B cell (primary cell): ENCODE measurements around the gene IGF2BP3. TPM values are rescaled to one million over a fixed set of nuclear protein-coding genes. Genes with fewer than 3 reads are reported as not detected.

ENCODE experiments used
- ATAC-seq: fragments of 200-7000 bp; cut with Tn5 transposase; one replicate; pipeline ENCODE4 v1.10.0; 2021; ENCODE audit warnings: low read depth, mild to moderate bottlenecking, moderate number of reproducible peaks, moderate library complexity
- CTCF ChIA-PET: fragments of 350-600 bp; sonication (Branson Sonifier 250); formaldehyde crosslinking; loops from one replicate; lab custom pipeline; 2021; ENCODE audit warnings: antibody characterized with exemption, inconsistent platforms; lab: Charles Lee
- POLR2A ChIA-PET: fragments of 350-600 bp; sonication (Branson Sonifier 250); formaldehyde crosslinking; loops from one replicate; lab custom pipeline; 2021; ENCODE audit warnings: antibody characterized with exemption; lab: Charles Lee
- DNase-seq: peaks from one replicate; pipeline ENCODE4 v3.0.0; 2013
- H2AFZ ChIP-seq: 2 replicates; pipeline ENCODE4 v1.6.1; 2012; ENCODE audit warnings: mild to moderate bottlenecking, low read depth, low read length; ENCODE audit not compliant: insufficient read depth, poor library complexity, severe bottlenecking
- H3K27ac ChIP-seq, 2 donors: 1 replicate in 1 of 2; 2 replicates in 1 of 2; pipeline ENCODE4 v1.5.1; 2012 to 2013; ENCODE audit warnings: low read length in 2 of 2, mild to moderate bottlenecking in 2 of 2, moderate library complexity in 1 of 2
- H3K27me3 ChIP-seq, 4 experiments: fragments of 200-600 bp in 1 of 4; sonication (generic) in 1 of 4; replicated peaks in 1 of 4; 1 replicate in 2 of 4; 2 replicates in 2 of 4; pipeline versions ENCODE4 v1.6.1 to v1.7.0; 2013 to 2016; ENCODE audit warnings: low read length in 3 of 4, mild to moderate bottlenecking in 2 of 4, mixed read lengths in 1 of 4, moderate library complexity in 1 of 4; ENCODE audit not compliant: insufficient read depth in 4 of 4, control insufficient read depth in 3 of 4; ENCODE audit errors: control extremely low read depth in 1 of 4
- H3K36me3 ChIP-seq, 2 experiments: replicated peaks in 1 of 2; 1 replicate in 1 of 2; 2 replicates in 1 of 2; pipeline versions ENCODE4 v1.6.1 to v1.7.1; 2013; ENCODE audit warnings: low read length in 1 of 2; ENCODE audit not compliant: insufficient read depth in 2 of 2, control insufficient read depth in 1 of 2; ENCODE audit errors: control extremely low read depth in 1 of 2, extremely low read depth in 1 of 2
- H3K4me1 ChIP-seq, 2 donors: fragments of 200-600 bp in 1 of 2; sonication (generic) in 1 of 2; 1 replicate in 1 of 2; 2 replicates in 1 of 2; pipeline versions ENCODE4 v1.5.1 to v1.6.1; 2013 to 2017; ENCODE audit warnings: low read length in 2 of 2; ENCODE audit not compliant: control insufficient read depth in 2 of 2, insufficient read depth in 2 of 2
- H3K4me2 ChIP-seq: replicated peaks from 2 replicates; pipeline ENCODE3; 2012; ENCODE audit warnings: mild to moderate bottlenecking, low read depth, low read length; ENCODE audit not compliant: poor library complexity, severe bottlenecking
- H3K4me3 ChIP-seq, 5 experiments: fragments of 200-600 bp in 1 of 5; sonication (generic) in 1 of 5; 1 replicate in 3 of 5; 2 replicates in 2 of 5; pipeline versions ENCODE4 v1.5.1 to v1.7.0; 2011 to 2016; ENCODE audit warnings: low read length in 4 of 5, mild to moderate bottlenecking in 4 of 5, low read depth in 2 of 5, control low read depth in 1 of 5, moderate library complexity in 1 of 5; ENCODE audit not compliant: insufficient read depth in 1 of 5; ENCODE audit errors: control extremely low read depth in 1 of 5, extremely low read depth in 1 of 5
- H3K79me2 ChIP-seq: fragments of 200-600 bp; sonication (generic); one replicate; pipeline ENCODE4 v1.6.0; 2016; ENCODE audit warnings: low read length; ENCODE audit not compliant: control insufficient read depth, insufficient read depth
- H3K9ac ChIP-seq: fragments of 200-600 bp; sonication (generic); 2 replicates; pipeline ENCODE4 v1.6.1; 2017; ENCODE audit warnings: mild to moderate bottlenecking, low read length, moderate library complexity
- H3K9me3 ChIP-seq, 3 donors: one replicate each; pipeline versions ENCODE4 v1.6.1 to v1.7.1; 2013; ENCODE audit warnings: low read length in 2 of 3; ENCODE audit not compliant: control insufficient read depth in 2 of 3, insufficient read depth in 1 of 3; ENCODE audit errors: control extremely low read depth in 1 of 3
- H4K20me1 ChIP-seq: 2 replicates; pipeline ENCODE4 v1.6.0; 2012; ENCODE audit warnings: mild to moderate bottlenecking, low read length; ENCODE audit not compliant: insufficient read depth, control insufficient read depth, poor library complexity, severe bottlenecking
- H3K27ac Mint-ChIP-seq: one replicate; pipeline ENCODE4 v1.8.0; 2021; ENCODE audit warnings: mixed read lengths
- H3K27me3 Mint-ChIP-seq: one replicate; pipeline ENCODE4 v1.8.0; 2021; ENCODE audit warnings: mixed read lengths
- H3K4me1 Mint-ChIP-seq: one replicate; pipeline ENCODE4 v1.8.0; 2021; ENCODE audit warnings: mixed read lengths
- H3K4me3 Mint-ChIP-seq: one replicate; pipeline ENCODE4 v1.8.0; 2021; ENCODE audit warnings: mixed read lengths
- H3K9me3 Mint-ChIP-seq: one replicate; pipeline ENCODE4 v1.8.0; 2022; ENCODE audit warnings: mixed read lengths; ENCODE audit not compliant: insufficient read depth
- EZH2 ChIP-seq: IDR thresholded peaks from 2 replicates; pipeline ENCODE4 v1.6.1; 2012; ENCODE audit warnings: borderline replicate concordance, low read depth, mild to moderate bottlenecking, moderate library complexity, low read length; ENCODE audit not compliant: insufficient read depth, poor library complexity, severe bottlenecking
- WGBS: methylation state at CpG from one replicate; pipeline ENCODE4 v1.1.5; 2013; ENCODE audit warnings: missing lambda C conversion rate; ENCODE audit not compliant: insufficient coverage; 5-methylcytosine and 5-hydroxymethylcytosine counted together
- intact Hi-C: fragments of 100-400 bp; cut with micrococcal nuclease; formaldehyde crosslinking; loops from one replicate; pipeline ENCODE4 v1.10.0; 2022
- polyA plus RNA-seq: library from polyadenylated mRNA; depleted of rRNA; stranded (reverse); fragments of >200 nt; gene quantifications from 2 replicates; pipeline ENCODE4 v1.2.3, GENCODE V29; 2012
- total RNA-seq, 2 donors: library from RNA; stranded (reverse); fragments of 120-200 nt in 1 of 2; gene quantifications; 1 replicate in 1 of 2; 2 replicates in 1 of 2; pipeline versions ENCODE4 v1.2.3 to v1.2.4, GENCODE V29; 2013 to 2022
- TF ChIP-seq, protein P1 (sequence below): fragments of 200-600 bp; IDR thresholded peaks from one replicate; pipeline ENCODE4 v1.8.0; 2022; ENCODE audit warnings: antibody characterized with exemption, mild to moderate bottlenecking

IGF2BP3 gene
- total and polyA plus RNA-seq, 2 donors (not counting 1 experiment from before 2014, with no cell fraction given): 0.63 to 10.0 TPM

- H3K79me2 ChIP-seq: peaks cover 4% of the 10 kb centered on the region
Observed at GRCh38 chr7:23373151-23374004, 96.9 kb downstream of the IGF2BP3 start.

More at GRCh38 chr7:23373151-23374004, 96.9 kb downstream of the IGF2BP3 start:
- H3K9me3 Mint-ChIP-seq: no peaks in the 10 kb centered on the region
- peak overlapping the region; percentile 17 for H3K9ac ChIP-seq
- H3K27ac Mint-ChIP-seq: peak overlapping the region; percentile 89
- peaks cover 39 to 40% of the 10 kb centered on the region in 2 donors for H3K4me1 ChIP-seq
- H3K4me3 ChIP-seq: peak overlapping the region in 2 of 5 experiments; percentile 1 to 38
- H3K27me3 ChIP-seq: no peaks in the 10 kb centered on the region
- no peak for TF ChIP-seq EZH2
- TF ChIP-seq, protein P1, sequence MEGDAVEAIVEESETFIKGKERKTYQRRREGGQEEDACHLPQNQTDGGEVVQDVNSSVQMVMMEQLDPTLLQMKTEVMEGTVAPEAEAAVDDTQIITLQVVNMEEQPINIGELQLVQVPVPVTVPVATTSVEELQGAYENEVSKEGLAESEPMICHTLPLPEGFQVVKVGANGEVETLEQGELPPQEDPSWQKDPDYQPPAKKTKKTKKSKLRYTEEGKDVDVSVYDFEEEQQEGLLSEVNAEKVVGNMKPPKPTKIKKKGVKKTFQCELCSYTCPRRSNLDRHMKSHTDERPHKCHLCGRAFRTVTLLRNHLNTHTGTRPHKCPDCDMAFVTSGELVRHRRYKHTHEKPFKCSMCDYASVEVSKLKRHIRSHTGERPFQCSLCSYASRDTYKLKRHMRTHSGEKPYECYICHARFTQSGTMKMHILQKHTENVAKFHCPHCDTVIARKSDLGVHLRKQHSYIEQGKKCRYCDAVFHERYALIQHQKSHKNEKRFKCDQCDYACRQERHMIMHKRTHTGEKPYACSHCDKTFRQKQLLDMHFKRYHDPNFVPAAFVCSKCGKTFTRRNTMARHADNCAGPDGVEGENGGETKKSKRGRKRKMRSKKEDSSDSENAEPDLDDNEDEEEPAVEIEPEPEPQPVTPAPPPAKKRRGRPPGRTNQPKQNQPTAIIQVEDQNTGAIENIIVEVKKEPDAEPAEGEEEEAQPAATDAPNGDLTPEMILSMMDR: no peak
- H3K4me3 Mint-ChIP-seq: peak overlapping the region; percentile 74
- H4K20me1 ChIP-seq: no peaks in the 10 kb centered on the region
- peak overlapping the region; percentile 65 to 77 for H3K27ac ChIP-seq
- peak; percentile 85 for DNase-seq
- H2AFZ ChIP-seq: no peak overlapping the region
- H3K4me2 ChIP-seq: peak overlapping the region; percentile 66
- H3K27me3 Mint-ChIP-seq: no peaks in the 10 kb centered on the region
- ChIA-PET POLR2A (no interaction called here), CTCF (interaction anchor here (0.6 to 6.9 kb wide), 4 partner anchors 13 to 101 kb away, joined by 4 to 51 read pairs (median 6); no protein-coding TSS in a partner anchor)
- ATAC-seq: peak; percentile 72
- intact Hi-C loops: loop anchor here (1.0 to 2.0 kb wide), 3 partner anchors 15 to 97 kb away; partner anchors contain the start of gene IGF2BP3
- H3K4me1 Mint-ChIP-seq: peaks cover 59% of the 10 kb centered on the region
- no peaks in the 10 kb centered on the region for H3K36me3 ChIP-seq
- 0% methylated on average over 1 of the region's 6 CpGs for WGBS
- no peaks in the 10 kb centered on the region for H3K9me3 ChIP-seq
